Measurements from ENCODE around the gene TRIM21.
"Not testable (repeated sequence)": the region's sequence is repeated elsewhere in the genome, so short reads cannot be mapped to it uniquely, and the experiment has no call there.

The TRIM21 gene

DNA sequence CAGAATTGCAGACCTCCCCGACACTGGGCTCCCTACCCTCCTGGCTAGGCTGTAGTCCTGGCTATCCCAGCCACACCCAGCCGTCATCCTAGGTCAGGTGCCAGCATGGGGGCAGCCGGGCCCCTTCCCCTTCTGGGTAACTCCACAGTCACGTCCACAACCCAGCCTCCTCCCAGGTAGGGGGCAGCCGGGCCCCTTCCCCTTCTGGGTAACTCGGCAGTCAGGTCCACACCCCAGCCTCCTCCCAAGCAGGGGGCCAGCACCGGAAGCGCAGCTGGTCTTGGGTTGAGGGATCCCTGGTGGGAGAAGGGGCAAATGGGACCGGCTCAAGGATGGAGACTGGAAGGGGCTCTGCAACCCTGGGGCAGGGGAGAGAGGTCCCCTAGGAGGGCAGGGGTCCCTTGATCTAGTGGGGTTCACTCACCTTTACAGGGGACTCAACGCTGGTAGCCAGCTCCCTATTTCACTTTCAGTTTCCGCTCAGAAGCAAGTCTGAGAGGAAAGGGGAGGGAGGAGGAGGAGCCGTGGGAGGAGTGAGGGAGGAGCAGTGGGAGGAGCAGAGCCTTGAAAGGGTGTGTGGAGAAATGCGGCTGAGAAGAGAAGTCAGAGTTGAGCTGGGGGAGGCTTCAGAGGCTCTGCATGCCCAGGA, at the start of gene TRIM21:
TRIM21 (minus strand) TSS at position 494 of the 649 bp plus-strand sequence. CDS start 3,293 bp downstream, outside the sequence.
- peak; percentile 4 for DNase-seq

DNA sequence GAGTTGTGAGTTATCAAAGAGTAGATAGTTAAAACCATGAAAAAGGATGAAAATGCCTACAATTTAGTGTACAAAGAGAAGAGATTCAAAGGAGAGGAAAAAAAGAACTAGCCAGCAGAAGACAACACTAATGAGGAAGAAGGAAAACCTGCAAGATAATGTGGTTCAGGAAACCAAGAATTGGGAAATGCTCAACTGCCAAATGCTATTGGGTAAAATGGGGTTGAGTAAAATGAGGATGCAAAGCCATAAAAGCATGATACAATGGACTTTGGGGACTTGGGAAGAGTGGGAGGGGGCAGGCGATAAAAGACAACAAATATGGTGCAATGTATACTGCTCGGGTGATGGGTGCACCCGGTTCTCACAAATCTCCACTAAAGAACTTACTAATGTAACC, 48.0 kb upstream of the TRIM21 start:
- no peak for DNase-seq

DNA sequence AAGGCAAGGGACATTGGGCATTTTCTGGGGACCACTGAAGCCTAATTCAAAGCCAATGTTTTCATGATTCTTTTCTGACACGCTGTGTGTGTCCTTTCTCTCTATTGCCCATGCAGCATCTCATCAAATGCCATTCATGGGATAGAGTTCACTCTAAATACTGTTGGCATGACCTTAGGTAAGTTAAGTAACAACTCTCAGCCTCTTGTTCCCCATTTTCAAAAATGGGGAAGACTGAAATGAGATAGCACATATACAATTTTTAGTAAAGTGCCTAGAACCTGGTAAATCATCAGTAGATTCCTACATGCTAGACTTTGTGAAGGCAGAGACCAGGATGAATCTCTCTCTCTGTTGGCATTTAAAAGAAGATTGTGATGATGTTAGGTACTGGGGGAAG, 42.9 kb upstream of the TRIM21 start:
- DNase-seq: no peak

DNA sequence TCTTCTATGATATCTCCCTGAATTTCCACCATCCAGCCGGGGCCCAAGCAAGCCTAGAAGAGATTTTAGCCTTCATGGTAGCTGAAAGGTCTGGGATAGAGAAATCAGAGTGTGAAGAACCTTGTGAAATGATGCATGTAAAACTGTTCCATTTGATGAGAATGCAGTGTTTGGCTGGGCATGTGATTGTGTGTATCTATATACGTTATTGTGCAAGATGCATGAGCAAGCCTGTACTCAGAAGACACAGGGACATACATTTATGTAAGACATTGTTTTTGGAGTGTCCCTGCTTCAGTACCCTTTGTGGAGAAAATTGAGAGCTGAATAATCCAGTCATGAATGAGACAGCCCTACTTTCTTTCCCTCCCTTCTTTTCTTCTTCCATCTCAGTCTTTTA, 40.4 kb upstream of the TRIM21 start:
- no peak for DNase-seq

DNA sequence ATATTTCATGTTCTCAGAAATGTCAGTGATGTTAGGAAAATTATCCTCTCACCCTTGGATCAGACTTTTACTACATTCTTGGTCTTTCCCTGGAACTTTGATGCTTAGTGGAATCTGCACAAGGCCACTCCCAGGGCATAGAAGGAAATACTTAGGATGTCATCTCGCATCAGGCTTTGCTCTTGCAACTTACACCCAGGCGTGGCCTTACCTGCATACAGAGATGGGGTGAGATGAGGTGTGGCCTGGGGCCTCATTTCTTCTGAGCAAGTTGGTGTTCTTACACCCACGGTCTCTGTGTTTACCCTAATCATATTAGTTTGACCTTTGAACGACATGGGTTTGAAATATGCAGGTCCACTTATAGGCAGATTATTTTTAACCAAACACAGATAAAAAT, 36.5 kb upstream of the TRIM21 start:
- no peak for DNase-seq

DNA sequence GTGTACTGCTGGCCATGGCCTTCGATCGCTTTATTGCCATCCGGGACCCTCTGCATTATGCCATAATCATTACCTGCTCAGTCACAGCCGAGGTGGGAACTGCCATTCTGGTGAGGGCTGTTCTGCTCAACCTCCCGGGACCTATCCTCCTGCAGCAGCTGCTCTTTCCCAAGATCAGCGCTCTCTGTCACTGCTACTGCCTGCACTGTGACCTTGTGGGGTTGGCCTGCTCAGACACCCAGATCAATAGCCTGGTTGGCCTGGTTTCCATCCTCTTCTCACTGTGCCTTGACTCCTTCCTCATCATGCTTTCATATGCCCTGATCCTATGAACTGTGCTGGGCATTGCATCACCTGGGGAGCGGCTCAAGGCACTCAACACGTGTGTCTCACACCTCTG, 24.9 kb upstream of the TRIM21 start:
- no peak for DNase-seq

DNA sequence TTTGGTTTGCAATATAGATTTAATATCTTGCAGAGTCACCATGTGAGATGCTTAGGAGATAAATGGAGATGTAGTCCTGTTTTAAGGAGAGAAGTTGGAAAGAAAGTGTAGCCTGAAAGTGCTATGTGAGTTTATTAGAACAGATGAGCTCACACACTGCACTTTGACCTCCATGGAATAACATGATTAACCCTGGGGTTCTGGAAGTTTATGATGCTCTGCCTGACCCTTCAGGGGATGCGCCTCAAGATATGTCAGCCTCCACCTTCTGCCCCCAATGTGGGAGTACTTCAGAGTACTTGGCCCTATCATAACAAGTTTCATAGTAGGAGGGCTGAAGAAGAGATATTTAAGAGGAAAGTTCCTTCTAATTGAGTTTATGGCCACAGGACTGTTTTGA, 23.3 kb upstream of the TRIM21 start:
- no peak for DNase-seq

DNA sequence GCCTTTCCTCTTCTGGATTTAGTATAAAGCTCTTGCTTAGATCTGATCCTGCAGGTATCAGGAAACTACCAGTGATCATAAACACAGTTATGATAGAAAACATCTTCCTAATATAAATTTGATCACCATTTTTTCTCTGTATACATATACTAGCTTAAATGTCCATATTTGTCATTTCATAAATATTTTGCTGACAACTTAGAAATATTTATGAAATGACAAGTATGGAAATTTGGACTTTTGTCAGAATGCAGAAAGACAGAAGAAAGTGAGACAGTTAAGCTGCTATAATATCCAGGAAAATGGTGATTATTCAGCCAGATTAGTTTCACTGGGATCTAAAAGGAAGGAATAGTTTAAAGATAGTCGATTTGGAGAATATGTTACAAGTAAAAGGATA, 22.8 kb upstream of the TRIM21 start:
- no peak for DNase-seq

DNA sequence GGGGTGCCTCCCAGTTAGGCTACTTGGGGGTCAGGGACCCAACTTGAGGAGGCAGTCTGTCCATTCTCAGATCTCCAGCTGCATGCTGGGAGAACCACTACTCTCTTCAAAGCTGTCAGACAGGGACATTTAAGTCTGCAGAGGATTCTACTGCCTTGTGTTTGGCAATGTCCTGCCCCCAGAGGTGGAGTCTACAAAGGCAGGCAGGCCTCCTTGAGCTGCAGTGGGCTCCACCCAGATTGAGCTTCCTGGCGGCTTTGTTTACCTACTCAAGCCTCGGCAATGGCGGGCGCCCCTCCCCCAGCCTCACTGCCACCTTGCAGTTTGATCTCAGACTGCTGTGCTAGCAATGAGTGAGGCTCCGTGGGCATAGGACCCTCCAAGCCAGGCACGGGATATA, 12.7 kb upstream of the TRIM21 start:
- not testable (repeated sequence) for DNase-seq

DNA sequence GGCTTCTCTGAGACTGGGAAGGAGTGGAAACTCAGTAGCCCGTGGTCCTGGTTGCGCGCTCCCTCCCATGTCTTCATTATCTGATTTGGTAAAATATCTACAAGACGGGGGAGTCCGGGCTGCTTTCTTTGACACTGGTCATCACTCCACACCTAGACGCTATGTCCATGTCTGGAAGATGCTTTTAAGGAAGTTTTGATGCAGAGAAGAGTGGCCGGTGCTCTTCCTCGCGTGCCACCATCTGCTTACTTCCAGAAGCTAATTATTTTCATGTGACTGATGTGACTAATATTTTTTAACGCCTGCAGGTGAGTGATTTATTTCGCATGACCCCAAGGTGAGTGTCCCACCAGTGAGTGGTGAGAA, 339 bp upstream of the TRIM21 start:
- DNase-seq: no peak

DNA sequence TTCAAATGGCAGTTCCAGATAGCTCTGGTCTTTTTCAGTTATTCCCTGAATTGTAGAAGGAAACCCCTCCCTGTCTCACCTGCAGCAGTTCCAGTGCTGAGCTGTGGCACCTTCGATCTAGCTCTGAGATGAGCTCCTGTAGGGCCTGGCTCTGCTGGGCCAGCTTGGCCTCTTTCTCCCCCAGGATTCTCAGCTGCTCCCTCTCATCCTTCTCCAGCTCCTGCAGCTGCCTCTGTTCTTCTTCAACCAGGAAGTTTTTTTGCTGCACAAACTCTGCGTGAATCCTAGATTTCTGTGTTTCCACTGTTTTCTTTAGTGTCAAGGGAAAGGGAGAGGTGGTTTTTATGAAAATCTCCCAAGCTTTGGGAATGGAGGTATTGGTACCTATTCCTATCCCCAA, 5.3 kb downstream of the TRIM21 start:
- DNase-seq: no peak

DNA sequence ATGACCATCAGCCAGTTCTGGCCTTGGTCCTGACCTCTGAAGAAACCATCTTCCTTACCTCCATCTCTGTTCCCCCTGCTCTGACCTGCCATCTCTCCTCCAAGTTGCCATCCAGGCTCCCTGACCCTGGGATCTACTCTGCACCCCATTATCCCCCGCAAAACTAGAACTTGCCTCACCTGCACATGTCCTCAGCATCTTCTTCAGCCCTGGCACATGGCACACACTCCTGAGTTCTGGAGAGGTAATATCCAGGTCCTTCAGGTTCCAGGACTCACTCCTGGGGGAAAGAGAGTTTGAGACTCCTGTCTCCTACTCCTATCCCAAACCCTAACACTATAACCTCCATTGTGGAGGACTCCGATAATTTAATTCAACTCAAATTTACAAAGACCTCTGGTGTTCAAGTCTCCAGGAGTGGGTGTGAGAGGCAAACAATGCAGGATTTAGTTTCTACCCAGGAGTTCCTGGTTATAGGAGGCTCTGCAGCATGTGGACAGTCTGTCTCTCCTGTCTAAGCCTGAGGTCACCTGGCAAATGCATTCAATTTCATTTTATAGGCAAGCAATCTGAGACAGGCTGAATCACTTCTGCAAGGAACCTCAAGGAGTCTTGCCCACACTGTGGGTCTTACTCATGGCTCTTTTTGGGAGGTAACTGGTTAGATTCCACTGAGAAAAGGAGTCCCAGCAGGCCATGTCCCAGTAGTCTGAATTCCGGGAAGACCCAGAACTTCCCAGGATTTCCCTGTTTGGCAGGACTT, 7.3 kb downstream of the TRIM21 start:
- DNase-seq: no peak

DNA sequence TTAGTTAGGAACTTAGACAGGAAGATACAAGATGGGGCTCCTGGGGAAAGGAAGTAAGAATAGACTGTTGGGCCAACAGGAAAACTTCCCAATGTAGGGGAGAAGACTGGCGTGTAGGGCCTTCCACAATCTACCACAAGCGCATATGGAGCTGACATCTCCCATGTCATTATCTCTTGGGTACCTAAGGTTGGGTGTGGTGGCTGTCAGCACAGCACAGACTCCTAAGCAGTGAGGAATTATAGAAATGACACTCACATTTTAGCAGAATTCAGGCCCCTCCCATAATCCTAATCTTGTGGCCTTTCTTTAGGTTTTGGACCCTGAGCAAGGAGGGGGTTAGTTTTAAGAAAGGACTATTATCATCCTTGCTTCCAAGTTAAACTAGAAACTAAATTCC, 11.6 kb downstream of the TRIM21 start:
- DNase-seq: no peak

DNA sequence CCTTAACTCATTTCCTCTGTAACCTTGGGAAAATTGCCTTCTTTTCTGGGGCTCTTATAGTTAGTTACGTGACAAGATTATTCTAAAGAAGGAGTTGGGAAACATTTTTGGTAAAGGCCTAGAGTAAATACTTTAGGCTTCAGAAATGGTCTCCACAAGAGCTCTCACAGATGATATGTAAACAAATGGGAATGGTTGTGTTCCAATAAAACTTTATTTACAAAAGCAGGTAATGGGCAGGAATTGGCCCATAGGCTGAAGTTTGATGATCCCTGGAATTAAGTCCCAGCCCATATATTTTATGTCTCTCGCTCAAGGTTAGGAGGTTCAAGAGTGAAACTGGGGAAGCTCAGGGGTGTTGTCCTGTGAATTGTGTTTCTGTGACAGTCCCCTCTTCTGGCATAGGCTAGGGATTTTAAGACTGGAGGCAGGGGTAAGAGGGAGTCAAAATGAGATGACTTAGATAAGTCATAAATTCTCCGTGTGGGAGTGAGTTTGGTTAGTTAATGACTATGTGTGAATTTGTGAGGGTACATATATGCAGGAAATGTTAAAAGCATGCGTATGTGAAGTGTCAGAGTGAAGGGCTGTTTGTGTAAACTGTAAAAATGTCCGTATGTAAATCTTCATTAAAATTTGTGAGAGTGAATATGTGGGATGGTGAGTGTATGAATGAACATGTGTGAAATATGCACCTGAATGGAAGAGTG, 17.9 kb downstream of the TRIM21 start:
- no peak for DNase-seq

DNA sequence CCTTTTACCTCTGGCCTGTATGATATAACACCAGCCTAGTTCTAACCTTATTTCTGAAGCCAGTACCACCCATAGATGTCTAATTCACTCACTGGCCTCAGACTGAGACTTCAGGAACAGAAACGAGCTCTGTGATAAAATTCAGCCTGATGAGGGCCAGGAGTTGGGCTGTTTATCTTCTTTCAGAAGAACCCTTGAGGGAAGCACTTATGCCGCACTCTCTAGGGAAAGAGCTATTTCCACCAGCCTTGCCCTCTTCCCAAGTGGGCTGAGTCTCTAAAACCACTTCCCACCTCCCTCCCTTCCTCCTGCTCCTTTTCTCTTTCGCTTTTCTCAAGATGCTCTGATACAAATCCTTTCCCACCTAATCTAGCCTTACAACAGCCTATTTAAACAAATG, 23.3 kb downstream of the TRIM21 start:
- no peak for DNase-seq

DNA sequence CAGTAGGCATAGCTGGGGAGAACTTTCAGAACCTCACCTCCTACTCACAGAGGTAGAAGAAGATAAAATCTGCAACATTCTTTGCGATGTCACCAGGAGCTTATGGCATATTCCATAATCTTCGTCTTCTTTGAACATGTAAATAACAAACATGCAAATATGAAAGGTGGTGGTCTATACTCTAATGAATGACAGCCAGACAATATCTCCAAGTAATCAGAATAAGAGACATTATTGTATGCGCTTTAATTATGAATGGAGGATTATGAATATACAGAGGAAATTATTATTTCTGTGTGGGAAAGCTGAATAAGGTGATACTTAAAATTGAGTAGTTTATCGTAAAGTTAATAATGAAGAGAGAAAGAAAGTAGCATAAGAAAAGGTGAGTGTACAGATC, 25.2 kb downstream of the TRIM21 start, which contains the start of gene OR52B4:
OR52B4 (minus strand) TSS at position 101 of the 400 bp plus-strand sequence; CDS start at position 10, 91 bp downstream.
- no peak for DNase-seq

DNA sequence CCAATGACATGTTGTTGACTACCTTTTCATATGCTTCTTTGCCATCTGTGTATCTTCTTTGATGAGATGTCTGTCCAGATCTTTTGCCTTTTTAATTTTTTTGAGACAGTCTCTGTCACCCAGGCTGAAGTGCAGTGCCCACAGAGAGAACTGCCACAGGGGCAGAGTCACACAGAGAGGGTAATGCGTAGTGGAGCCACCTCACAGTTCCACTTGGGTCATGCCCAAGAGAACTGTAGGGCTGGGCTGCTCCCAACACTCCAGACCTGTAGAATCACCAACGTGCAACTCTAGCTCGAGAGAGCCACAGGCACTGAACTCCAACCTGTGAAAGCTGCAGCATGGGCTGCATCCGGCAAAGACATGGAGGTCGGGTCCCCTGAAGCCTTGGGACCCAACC, 45.4 kb downstream of the TRIM21 start:
- not testable (repeated sequence) for DNase-seq

DNA sequence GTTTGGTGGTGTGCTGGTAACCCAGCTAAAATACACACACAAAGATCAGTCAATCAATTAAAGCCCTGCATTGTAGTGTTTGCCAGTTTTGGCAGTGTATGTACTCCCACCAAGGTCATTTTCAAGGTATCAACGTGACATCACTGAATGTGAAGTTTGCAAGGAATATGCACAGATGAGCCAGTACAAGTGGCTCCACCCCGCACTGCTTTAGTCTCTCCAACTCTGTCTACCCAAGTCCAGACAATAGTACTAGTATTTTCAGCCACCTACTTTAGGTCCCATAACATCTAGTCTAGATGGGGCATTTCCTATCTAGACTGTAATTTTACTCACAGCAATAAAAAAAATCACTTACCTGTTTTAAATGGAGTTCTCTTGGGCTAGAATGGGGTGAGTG, 48.1 kb downstream of the TRIM21 start:
- not testable (repeated sequence) for DNase-seq

Measured in NCI-H1436 treated with DMSO at 0.1 percent for 48 hours (cell line).